Gastroesophageal sphincter (tissue), 4 donors: ENCODE results near the gene SCAF8. TPM values are rescaled to one million over a fixed set of nuclear protein-coding genes. Genes with fewer than 3 reads are reported as not detected.

Experiments
- small RNA-seq, 4 donors: library from RNA; depleted of rRNA; stranded (forward); fragments of <200 nt; gene quantifications; one replicate each; pipeline ENCODE3, GENCODE V24; 2016
- total RNA-seq, 4 donors: library from RNA; depleted of rRNA; stranded (reverse); fragments of >200 nt; gene quantifications; one replicate each; pipeline ENCODE4 v1.1.0, GENCODE V29; 2016

Gene SCAF8
- total RNA-seq, 4 donors from 2014 or later, result 38.5 to 56.8 (median 42.5) TPM

Small RNA genes lying within 50 kb of the gene (small RNA-seq; reads per million reads assigned to genes)
- 0 reads per million in 4 donors for gene MIR1273C
- gene RNU6-824P, result 0 reads per million in 4 donors

Other genes starting within 250 kb of the SCAF8 start
- gene CNKSR3, start 222.7 kb upstream of the SCAF8 start, total RNA-seq, result 10 to 100 TPM; 12.9 to 28.9 (median 16.0) TPM